A549 (cell line): Measurements from ENCODE around the gene FOXN4.

Source experiments
- CEBPB ChIP-seq, 2 experiments: fragments of >200 bp in 1 of 2; sonication (Bioruptor Twin) in 1 of 2; formaldehyde crosslinking in 1 of 2; IDR thresholded peaks; 2 replicates each; pipeline ENCODE4 v1.6.1; 2012 to 2016
- E2F6 ChIP-seq: IDR thresholded peaks from 2 replicates; pipeline ENCODE4 v1.6.1; 2012; ENCODE audit warnings: low read depth, borderline replicate concordance
- HDAC2 ChIP-seq: fragments of 200-600 bp; sonication (generic); IDR thresholded peaks from 2 replicates; pipeline ENCODE4 v1.6.1; 2016
- MAX ChIP-seq: IDR thresholded peaks from 2 replicates; pipeline ENCODE4 v1.6.1; 2012
- POLR2A ChIP-seq: IDR thresholded peaks from 2 replicates; pipeline ENCODE4 v1.6.1; 2012; ENCODE audit warnings: mild to moderate bottlenecking, low read length
- RCOR1 ChIP-seq: fragments of 150-350 bp; IDR thresholded peaks from 2 replicates; pipeline ENCODE4 v1.6.1; 2014; ENCODE audit warnings: antibody characterized with exemption, low read length, low read depth
- REST ChIP-seq: fragments of 200-600 bp; sonication (generic); IDR thresholded peaks from 2 replicates; pipeline ENCODE4 v1.6.1; 2016; ENCODE audit warnings: antibody characterized with exemption, mild to moderate bottlenecking, moderate library complexity
- SMC3 ChIP-seq: fragments of >200 bp; sonication (Bioruptor Twin); formaldehyde crosslinking; IDR thresholded peaks from 3 replicates; pipeline ENCODE4 v1.6.1; 2018; ENCODE audit warnings: inconsistent platforms
- TF ChIP-seq, protein P1 (sequence below): fragments of >200 bp; sonication (Bioruptor Twin); formaldehyde crosslinking; IDR thresholded peaks from 3 replicates; pipeline ENCODE4 v1.5.1; 2016

- no peak for TF ChIP-seq CEBPB (IDR thresholded peaks at IDR 0.05)
- TF ChIP-seq REST, result peak; percentile 66; the same call in 1 of the 2 replicates
- TF ChIP-seq, protein P1, sequence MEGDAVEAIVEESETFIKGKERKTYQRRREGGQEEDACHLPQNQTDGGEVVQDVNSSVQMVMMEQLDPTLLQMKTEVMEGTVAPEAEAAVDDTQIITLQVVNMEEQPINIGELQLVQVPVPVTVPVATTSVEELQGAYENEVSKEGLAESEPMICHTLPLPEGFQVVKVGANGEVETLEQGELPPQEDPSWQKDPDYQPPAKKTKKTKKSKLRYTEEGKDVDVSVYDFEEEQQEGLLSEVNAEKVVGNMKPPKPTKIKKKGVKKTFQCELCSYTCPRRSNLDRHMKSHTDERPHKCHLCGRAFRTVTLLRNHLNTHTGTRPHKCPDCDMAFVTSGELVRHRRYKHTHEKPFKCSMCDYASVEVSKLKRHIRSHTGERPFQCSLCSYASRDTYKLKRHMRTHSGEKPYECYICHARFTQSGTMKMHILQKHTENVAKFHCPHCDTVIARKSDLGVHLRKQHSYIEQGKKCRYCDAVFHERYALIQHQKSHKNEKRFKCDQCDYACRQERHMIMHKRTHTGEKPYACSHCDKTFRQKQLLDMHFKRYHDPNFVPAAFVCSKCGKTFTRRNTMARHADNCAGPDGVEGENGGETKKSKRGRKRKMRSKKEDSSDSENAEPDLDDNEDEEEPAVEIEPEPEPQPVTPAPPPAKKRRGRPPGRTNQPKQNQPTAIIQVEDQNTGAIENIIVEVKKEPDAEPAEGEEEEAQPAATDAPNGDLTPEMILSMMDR, result no peak
- no peak for TF ChIP-seq RCOR1
- TF ChIP-seq SMC3, result no peak
- no peak for TF ChIP-seq MAX
- no peak for TF ChIP-seq E2F6
- no peak for TF ChIP-seq HDAC2
- no peak for TF ChIP-seq POLR2A
These were observed 50.2 kb downstream of the FOXN4 start for GRCh38 chr12:109258607-109259544.
